NCI-H2196 (cell line): ENCODE results near the gene ZC3H12A.

ENCODE experiments used
- DNase-seq: peaks from one replicate; lab custom pipeline; 2025; ENCODE audit not compliant: unreplicated experiment; lab: John Stamatoyannopoulos, UW

The ZC3H12A gene

DNA sequence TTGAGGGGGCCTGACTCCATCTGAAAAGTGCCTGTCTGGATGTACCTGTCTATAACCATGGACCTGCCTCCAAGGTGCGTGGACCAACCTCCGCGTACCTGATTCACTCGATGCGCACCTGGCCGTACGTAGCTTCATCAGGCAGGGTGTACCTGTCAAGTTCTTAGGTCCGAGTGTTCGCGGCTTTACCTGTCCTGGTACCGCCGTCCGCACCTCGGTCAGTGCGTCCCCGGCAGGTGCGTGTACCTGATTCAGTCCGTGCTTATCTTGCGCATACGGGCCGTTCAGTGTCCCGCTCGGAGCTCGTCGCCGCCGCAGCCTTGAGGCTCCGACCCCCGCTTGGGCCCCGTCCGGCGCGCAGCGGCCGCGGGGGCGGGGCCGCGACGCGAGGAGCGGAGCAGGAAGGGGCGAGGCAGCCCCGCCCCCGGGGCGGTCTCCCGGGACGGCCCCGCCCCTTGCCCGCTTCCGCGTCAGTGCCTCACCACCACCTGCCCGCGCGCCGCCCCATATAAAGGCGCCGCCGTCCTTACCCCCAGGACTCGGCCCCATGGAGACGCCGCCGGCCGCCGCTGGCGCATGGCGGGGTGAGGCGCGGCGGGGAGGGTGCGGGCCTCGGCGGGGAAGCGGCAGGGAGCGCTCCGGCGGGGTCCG lies at the start of gene ZC3H12A:
TSS of gene ZC3H12A (plus strand) at position 535 of the 651 bp plus-strand sequence. CDS start 917 bp downstream, outside the sequence.
- peak; percentile 87 for DNase-seq

DNA sequence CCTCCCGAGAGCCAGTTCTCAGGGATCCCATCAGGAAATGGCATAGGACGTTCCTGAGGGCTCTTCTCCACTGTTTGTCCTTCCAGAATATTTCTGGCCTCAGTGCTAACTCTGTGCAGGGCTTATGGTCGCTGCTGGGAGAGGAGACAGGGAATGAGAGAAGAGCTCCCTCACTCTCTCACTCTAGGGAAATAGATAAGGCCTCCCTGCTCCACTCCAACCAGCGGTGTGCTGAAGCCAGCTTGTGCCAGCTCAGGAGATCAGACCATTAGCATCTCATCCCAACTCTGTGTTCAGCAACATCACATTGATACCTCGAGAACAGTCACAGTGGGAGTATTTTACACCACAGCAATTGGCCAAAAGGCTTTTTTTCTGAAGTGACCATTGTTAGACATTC lies 49.2 kb upstream of the ZC3H12A start:
- no peak for DNase-seq

DNA sequence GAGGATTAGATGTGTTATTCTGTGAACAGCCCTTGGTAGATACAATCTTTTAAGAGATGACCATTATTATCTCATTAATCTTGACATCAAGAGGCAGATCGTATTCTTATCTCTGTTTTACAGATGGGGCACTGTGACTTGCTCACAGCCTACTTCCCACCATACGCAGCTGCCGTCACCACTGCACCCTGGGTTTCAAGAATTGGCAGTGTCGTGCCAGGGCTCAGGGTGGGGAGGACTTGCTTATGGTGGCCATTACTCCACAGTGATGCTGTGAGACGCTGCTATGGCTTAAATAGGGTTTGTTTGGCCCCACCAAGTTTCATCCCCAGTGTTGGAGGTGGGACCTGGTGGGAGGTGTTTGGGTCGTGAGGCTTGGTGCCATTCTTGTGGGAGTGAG lies 45.4 kb upstream of the ZC3H12A start:
- DNase-seq = no peak

DNA sequence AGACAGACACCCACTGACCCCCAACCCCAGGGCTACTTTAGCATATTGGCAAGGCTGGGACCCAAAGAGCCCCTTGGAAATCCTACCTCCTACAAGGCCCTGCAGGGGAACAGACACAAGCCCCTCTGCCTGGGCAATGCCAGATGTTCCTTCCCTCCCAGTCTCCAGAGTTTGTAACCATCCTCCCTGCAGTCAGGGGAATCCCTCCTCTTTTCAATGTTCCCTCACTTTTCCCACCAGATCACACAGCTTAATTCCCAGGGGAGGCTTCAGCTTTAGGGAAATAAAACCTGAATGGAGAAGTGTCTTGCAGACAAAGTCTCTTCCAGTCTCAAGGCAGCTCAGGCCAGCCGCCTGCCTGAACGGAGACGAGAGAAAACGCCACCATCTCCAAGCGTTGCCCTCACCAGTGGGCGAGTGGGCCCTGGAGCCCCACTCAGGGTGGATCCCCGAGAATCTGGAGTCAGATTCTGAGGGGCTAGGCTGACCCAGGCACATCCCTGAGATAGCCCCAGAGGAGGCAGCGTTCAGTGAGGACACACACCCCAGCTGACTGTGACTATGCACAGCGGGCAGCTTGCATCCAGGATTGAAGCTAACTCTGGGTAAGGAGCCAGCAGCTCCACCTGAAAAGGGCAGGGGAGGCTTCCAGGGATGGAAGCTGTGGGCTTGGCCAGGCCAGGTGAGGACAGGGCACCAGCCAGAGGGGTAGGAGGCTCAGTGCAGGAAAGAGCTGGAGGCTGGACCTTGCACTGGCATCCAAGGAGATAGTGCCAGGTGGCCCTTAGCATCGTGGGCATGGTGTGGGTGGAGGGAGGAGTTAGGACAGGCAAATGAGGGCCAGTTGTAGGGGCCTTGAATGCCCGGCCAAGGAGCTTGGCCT lies 44.0 kb upstream of the ZC3H12A start:
- DNase-seq = no peak

DNA sequence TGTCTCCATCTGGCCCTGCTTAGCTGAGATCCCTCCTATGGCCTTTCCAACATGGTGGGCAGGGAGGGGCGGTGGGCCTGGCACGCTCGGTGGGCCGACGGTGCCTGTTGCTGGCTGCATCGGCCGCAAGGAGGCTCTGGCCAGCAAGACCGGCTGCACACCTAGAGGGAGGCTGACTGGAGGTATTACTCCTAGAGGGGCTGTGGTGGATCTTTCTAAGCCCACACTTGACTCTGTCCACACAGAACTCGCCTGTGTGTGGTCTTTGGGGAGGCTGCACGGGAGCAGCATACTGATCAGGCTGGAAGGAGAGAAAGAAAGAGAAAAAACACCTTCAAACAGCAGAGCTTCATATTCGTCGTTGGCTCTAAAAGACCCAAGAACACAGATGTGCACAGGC lies 41.7 kb upstream of the ZC3H12A start:
- no peak for DNase-seq

DNA sequence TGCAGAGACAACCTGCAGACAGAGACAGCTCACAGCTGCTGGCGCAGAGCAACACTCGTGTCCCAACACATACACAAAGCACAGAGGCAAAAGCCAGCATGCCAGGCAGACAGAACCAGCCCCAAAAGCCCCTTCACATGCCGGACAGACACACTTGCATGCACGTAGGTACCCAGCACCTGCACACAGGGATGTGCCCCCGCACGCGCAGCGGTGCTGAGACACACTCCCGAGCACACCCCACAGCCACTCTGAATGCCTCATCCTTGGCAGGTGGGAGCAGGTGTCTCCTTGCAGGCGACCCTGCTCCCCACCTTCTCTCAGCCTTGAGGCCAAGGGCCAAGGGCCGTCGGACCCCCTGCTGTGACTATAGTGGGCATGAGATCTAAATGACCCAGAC lies 41.2 kb upstream of the ZC3H12A start:
- no peak for DNase-seq

DNA sequence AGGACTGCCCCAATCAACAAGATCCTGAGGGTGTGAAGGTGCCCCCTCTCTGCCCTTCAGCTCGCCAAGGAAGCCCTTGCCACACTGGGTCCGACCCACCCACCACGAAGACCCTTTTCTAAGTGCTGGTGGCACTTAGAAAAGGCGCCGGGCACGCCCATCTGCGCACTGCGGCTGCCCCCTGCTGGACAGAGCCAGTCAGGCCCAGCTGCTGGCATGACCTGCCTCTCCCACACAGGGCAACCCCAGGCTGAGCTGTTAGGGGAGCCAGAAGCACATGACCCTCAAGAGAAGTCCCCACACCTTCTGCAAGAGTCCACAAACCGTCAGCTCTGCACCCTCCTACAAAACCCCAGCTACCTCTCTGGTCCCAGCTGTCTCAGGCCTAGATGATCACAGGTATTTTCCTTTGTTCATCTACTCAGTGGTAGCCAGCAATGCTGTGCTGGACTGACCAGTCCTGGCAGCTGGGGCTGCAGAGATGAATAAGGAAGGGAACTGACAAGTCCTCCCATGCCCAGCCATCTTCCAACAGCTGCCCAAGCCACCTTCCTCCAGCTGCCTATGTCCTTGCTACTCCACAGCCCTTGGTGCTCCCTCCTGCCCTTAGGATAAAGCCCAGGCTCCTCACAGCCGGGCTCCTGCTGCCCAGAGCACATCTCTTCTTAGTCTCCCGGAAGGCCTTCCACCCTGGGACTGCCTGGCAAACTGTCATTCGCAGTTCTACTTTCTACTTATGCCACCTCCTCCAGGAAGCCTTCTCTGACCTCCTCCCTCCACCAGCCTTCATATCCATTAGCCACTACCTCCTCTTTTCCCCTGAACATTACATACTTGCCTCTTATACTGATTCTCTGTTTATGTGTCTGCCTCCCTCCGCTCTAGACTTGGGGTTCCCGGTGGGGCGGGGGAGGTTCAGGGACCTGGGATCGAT lies 39.8 kb upstream of the ZC3H12A start:
- DNase-seq = peak; percentile 81

DNA sequence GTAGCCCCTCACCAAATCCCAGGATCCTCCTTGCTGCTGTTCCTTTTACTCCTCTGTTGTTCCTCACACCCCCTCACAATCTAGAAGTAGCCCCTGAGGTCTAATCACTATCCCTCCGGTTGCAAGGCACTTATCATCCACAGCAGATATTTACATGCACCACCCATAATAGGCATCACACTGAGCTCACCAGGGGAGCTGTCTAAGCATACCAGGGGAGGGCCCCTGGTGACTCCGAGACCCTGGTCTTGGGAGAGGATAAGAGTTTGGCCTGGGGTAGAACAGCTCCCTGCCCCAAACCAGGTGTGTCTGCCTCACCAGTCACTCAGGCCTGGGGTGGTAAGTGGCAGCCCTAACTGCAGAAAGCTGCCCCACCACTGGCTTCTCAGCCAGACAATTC lies 37.3 kb upstream of the ZC3H12A start:
- no peak for DNase-seq

DNA sequence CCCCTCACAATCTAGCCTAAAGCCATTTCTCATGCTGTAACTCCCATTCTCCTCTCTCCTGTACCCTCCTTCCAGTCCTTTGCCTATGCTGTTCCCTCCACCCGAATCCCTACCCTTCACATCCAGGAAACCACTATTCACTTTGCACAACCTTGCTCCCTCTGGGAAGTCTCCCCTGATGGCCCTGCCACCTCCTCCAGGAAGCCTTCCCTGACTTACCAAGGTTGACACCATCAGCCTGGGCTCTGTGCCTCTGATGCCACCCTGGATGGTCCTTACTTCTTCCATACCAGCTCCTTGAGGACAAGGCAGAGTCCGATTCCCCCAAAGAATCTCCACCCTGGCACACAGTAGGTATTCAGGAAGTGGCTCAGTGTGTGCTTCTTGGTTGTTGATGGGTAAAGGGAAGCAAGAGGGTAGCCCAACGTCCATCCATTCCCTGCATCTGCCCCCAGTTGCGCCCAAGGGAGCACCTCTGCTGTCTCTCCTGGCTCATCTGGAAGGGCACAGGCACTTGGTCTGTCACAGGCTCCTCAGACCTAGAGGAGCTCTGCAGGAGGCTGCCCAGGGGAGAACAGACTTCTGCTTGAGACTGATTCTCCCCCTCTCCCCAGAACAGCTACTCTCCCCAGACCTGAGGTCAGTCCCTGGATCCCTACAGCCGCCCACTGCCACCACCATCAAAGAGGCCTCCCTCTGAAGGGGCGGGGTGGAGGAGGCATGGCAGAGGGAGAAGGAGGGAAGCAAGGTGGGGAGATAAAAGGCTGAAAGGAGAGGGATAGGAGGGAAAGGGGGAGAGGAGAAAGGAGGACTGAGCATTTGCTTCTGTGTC lies 36.1 kb upstream of the ZC3H12A start:
- no peak for DNase-seq

DNA sequence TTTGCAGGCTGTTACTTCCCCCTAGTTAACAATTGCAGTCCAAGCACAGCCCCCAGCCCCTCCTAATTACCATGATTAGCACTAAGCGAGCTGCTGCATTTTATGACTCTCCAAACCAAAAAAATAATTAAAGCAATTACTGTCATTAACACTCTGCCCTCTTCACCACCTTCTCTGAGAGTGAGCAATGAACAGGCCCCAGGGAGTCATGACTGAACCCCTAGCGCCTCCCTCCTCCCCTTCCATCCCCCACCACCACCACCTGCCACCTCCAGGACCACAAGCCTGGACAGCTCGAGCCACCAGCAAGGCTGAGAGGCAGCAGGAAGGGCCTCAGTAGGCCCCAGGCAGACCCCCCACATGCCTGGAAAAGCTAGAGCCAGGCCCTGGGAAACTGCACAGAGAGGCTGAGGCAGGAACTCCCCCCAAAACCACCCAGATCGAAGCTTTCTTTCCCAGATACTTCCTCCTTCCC lies 35.5 kb upstream of the ZC3H12A start:
- no peak for DNase-seq

DNA sequence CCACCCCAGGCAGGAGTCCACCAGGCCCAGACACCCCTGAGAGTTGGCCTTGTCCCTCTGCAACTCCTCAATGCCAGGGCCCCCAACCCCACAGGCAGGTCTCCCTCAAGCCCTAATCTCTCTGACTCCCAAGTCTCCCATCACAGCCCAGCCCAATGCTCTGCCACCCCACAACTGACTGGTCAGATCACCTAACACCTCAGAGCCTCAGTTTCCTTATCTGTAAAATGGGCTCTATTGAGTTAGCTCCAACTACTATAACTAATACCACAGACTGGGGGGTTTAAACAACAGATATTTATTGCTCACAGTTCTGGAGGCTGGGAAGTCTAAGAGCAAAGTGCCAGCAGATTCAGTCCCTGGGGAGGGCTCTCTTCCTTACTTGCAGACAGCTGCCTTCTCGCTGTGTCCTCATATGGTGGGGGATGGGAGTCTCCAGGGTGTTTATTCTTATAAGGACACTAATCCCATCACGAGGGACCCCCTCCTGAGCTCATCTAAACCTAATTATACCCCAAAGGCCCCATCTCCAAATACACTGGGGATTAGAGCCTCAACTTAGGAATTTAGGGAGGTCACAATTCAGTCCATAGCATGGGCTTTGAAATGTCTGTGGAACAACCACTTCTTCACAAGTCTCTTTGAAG lies 34.9 kb upstream of the ZC3H12A start:
- no peak for DNase-seq

DNA sequence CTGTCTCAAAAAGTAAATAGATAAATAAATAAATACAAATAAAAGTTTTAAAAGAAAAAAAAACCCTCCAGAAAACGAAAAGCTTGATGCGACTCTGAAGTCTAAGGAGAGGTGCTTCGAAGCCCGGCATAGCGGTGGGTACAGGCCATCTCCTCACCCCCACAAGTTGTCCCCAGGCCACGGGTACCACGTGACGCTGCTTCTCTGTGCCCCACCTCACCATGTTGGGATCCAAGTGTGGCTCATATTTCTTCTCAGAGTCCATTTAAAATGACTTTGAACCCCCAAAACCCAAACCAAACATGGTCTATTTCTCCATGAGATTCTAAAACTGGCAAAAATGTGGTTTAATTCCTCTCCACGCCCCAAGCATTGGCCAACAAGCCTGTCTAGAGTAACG lies 32.9 kb upstream of the ZC3H12A start:
- DNase-seq = no peak

DNA sequence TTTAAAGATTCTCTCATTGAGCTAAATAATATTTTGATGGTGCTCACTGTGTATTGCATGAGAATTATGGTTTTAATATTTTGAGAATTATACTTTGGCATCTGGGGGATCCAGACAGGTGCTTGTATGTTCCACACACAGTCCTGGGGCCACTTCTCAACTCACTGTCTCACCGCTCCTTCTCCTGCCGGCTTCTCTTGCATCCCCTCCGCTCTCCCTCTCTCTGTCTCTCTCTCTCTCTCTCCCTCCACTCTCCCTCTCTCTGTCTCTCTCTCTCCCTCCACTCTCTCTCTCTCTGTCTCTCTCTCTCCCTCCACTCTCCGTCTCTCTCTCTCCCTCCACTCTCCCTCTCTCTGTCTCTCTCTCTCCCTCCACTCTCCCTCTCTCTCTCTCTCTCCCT lies 32.2 kb upstream of the ZC3H12A start:
- no peak for DNase-seq

DNA sequence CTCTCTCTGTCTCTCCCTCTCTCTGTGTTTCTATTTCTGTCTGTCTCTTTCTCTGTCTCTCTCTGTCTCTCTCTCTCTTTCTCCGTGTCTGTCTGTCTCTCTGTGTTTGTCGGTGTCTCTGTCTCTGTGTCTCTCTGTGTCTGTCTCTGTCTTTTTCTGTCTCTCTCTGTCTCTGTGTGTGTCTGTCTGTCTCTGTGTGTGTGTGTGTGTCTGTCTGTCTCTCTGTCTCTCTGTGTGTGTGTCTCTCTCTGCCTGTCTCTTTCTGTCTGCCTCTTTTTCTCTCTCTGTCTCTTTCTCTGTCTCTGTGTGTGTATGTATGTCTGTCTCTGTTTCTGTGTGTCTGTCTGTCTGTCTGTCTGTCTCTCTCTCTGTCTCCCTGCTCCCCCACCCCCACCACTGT lies 31.7 kb upstream of the ZC3H12A start:
- DNase-seq = no peak

DNA sequence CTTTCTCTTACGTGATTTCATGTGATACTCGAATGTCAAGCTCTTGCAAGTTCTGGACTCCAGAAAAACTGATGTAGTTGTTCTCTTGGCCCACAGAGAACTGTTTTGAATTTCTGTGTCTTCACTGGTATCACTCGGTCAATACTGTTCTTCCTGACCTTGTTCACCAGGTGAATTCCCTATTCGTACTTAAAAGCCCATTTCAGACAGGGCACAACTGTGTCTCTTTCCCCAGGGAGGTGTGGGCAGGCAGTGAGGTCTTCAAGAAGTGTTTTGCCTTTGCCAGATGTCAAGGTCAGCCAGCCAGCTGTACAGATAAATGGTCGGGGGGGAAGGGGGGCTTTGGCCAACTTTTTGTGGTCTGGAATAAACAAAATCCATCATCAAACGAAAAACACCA lies 27.5 kb upstream of the ZC3H12A start:
- no peak for DNase-seq

DNA sequence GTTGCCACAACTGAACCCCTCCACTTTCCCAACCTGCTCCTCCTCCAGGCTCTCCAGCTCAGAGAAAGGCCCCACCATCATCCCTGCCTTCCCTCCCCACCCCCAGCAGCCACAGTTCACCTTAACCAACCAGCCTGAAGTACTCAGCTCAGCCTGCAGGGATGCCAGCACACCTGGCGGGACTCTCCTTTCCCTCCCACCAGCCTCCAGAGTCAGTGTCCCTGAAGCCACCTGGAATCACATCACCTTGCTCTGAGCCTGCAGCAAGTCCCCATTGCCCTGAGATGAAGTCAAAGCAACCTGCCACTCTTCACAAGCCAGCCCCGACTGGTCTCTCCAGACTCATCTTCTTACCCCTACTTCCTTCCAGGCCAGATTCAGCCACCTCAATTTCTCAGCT lies 26.2 kb upstream of the ZC3H12A start:
- DNase-seq = no peak

DNA sequence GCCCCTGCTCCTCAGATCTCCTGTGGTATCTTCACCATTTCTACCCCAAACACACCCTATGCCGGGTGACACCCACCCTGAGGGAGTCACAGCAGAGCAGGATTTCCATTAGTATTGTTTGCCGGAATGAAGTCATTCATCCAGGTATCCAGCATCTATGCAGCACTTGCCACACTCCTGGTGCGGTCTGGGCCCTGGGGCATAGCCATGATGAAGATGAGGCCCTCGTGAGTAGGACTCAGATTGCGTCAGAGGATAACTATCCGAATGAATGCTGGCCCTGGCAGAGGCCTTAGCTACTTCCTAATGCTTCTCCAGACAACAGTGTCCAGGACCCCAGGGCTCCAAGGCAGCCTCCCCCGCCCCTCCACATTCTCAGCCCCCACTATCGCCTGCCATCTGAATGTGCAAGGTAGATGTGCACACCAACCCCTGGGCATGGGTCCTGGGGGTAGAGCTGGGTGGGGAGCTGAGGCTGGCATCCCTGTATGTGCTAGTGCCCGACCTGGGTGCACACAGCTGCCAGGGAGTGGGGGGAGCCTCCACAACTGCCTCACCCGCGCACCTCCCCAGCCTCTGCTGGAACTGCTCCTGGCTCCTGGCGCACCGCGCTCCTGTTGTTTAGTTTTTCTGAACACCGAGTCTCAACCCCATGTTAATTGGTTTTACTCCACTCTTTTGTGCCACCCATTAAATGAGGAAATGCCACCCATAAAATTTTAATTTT lies 25.5 kb upstream of the ZC3H12A start:
- DNase-seq = no peak

DNA sequence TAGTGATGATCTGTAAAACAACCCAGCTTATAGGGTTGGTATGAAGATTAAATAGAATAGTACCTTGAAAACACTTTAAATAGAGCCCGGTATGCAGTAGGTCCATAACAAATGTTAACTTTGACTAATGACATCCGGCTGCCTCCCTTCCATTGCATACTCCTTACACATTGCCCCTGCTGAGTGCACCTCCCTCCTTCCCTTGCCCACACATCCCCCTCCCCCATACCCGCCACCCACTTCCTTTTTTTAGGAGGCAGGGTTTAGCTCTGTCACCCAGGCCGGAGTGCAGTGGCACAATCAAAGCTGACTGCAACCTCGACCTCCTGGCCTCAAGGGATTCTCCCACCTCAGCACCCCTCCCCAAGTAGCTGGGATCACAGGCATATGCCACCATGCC lies 24.4 kb upstream of the ZC3H12A start:
- DNase-seq = no peak

DNA sequence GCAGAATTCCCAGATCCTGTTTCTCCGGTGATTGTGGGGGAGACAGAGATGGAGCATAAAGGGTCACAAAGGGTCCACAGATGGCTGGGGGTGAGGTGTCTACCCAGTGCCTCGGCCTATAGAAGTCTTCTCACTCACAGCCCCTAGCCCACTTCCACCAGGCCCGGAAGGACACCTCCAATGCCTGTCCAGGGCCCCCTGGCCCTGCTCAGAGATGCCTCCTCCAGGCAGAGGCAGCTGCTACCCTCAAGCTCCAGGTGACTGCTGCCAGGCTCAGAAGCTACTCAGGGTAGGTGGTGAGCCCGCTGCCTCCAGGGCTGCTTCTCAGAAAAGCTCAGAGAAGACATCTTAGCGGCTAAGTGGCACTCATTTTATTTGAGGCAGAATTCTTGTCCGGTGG lies 22.0 kb upstream of the ZC3H12A start:
- DNase-seq = no peak
